HG03558 (cell line): ENCODE data around the gene MAN1A1.
A peak's percentile ranks its signal among the peaks of the same experiment; 100 is the strongest.
"Not testable (repeated sequence)": the region's sequence is repeated elsewhere in the genome, so short reads cannot be mapped to it uniquely, and the experiment has no call there.

Experiments used
- ATAC-seq: cut with Tn5 transposase; IDR thresholded peaks from one replicate; pipeline ENCODE4 v1.9.1; 2021; ENCODE audit warnings: moderate number of reproducible peaks; ENCODE audit not compliant: unreplicated experiment; ENCODE audit errors: extremely low read depth

MAN1A1 gene

GRCh38 chr6:119182216-119182803 is 167.3 kb downstream of the MAN1A1 start:
- no peak for ATAC-seq

GRCh38 chr6:119181046-119181445 is 168.5 kb downstream of the MAN1A1 start:
- ATAC-seq, result no peak

- ATAC-seq, result no peak
Observed at GRCh38 chr6:119179842-119180241, 169.7 kb downstream of the MAN1A1 start.

GRCh38 chr6:119179062-119179461 is 170.5 kb downstream of the MAN1A1 start:
- no peak for ATAC-seq

GRCh38 chr6:119176445-119176844 is 173.1 kb downstream of the MAN1A1 start:
- no peak for ATAC-seq

GRCh38 chr6:119174879-119175817 is 174.4 kb downstream of the MAN1A1 start:
- ATAC-seq, result no peak

- no peak for ATAC-seq
Observed at GRCh38 chr6:119174085-119174445, 175.5 kb downstream of the MAN1A1 start.

GRCh38 chr6:119173249-119174084 is 176.1 kb downstream of the MAN1A1 start:
- ATAC-seq, result no peak

GRCh38 chr6:119172824-119173223 is 176.7 kb downstream of the MAN1A1 start:
- ATAC-seq, result no peak

GRCh38 chr6:119171864-119172588 is 177.5 kb downstream of the MAN1A1 start:
- no peak for ATAC-seq

GRCh38 chr6:119171088-119171841 is 178.3 kb downstream of the MAN1A1 start:
- no peak for ATAC-seq

- ATAC-seq, result no peak
Observed at GRCh38 chr6:119170447-119171087, 179.0 kb downstream of the MAN1A1 start.

- no peak for ATAC-seq
Observed at GRCh38 chr6:119170103-119170446, 179.5 kb downstream of the MAN1A1 start.

GRCh38 chr6:119169355-119169754 is 180.2 kb downstream of the MAN1A1 start:
- ATAC-seq, result not testable (repeated sequence)

GRCh38 chr6:119166024-119166784 is 183.4 kb downstream of the MAN1A1 start:
- ATAC-seq, result no peak

- no peak for ATAC-seq
Observed at GRCh38 chr6:119163006-119163405, 186.6 kb downstream of the MAN1A1 start.

- ATAC-seq, result peak; percentile 61
Observed at GRCh38 chr6:119162134-119162775, 187.3 kb downstream of the MAN1A1 start.

- ATAC-seq, result no peak
Observed at GRCh38 chr6:119161438-119161837, 188.1 kb downstream of the MAN1A1 start.
